ENCODE results near the gene PRADC1.

GRCh38 chr2:73217160-73217559 lies 15.9 kb downstream of the PRADC1 start:
- TF ChIP-seq REST (IDR thresholded peaks at IDR 0.05; ENCODE audit: low read depth): no peak
- TF ChIP-seq YY1 (IDR thresholded peaks at IDR 0.05; ENCODE audit: low read depth): no peak
- TF ChIP-seq NFIC (IDR thresholded peaks at IDR 0.05): no peak
- no peak for TF ChIP-seq RAD21 (IDR thresholded peaks at IDR 0.05; ENCODE audit: low read depth)
- TF ChIP-seq ZBTB7A (IDR thresholded peaks at IDR 0.05; ENCODE audit: low read depth): no peak
- TF ChIP-seq USF1 (IDR thresholded peaks at IDR 0.05): no peak
